ENCODE data around the gene ADAP1.

ADAP1 gene

DNA sequence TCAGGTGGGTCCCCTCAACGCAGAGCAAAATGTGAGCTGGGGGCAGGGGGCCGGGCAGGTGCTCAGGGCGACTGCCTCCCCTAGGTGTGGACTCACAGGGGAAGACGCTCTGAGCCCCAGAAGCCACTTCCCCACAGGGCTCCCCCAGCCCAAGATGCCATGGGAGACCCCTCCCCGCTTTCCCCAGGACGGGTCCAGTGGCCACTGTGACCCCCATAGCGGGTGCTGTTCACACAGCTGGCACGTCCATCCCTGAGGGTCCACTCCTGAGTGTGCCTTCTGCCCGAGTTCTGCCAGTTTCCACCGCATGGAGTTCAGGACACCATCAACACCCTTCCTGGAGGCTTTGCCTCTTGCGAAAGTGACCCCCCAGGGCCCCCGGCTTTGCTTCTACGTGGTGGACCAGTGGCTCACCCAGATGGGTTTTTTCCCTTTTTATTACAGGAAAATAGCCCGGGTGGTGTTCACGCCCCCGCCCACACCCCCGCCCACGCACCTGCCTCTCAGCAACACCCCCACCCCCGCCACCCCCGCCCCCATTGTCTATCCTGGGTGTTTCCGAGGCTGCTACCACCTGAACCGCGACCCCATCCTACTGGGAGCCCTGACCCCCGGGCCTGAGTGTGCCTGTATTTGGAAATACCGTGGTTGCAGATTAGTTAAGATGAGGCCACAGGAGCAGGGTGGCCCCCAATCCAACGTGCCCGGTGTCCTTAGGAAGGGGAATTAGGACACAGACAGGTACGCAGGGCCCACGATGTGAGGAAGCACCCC is 32.0 kb downstream of the ADAP1 start:
- DNase-seq (ENCODE audit: low read depth in 2 of 2), result peak in 1 of 2 donors; percentile 40

DNA sequence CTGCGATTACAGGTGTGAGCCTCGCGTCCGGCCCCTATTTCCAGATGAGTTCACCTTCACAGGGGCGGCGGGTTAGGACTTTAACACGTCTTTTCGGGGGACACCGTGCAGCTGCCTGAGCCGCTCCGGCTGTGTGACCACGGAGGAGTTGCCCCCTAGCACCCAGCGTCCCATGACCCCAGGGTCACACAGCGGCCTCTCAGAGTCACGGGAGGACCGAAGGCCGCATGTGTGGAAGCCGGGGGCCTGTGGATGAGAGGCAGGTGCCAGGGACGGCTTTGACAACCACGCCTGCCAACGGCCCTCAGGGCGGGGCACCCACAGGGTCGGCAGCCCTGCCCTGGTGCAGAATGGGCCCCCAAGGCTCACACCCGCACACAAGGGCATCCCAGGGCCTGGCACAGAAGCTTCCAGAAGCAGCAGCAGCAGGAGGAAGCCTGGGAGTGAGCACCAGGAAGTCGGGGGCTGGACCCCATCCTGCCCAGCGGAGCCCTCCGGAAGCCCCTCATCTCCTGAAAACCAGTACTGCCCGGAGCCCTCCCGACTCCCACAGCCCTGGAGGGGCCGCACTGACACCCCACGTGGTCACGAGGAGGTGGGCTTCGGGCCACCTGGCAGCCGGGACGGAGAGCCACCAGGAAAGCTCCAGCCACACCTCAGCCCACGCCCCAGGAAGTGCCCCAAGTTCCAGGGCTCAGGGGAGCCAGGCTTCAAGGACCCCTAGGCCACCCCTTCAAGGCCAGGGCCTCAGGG is 32.7 kb downstream of the ADAP1 start:
- DNase-seq (ENCODE audit: low read depth in 2 of 2), result no peak

DNA sequence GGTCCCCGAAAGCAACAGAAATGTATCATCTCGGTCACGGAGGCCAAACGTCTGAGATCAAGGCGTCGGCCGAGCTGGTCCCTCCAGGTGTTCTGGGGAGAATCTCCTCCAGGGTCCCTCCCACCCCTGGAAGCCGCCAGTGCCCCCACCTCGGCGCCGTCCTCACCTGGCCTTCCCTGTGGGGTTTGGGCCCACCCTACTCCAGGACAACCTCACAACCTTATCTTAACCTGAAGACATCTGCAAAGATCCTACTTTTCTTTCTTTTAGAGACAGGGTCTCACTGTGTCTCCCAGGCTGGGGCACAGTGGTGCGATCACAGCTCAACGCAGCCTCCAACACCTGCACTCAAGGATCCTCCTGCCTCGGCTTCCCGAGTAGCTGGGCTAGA is 33.4 kb downstream of the ADAP1 start:
- DNase-seq (ENCODE audit: low read depth in 2 of 2), result no peak

DNA sequence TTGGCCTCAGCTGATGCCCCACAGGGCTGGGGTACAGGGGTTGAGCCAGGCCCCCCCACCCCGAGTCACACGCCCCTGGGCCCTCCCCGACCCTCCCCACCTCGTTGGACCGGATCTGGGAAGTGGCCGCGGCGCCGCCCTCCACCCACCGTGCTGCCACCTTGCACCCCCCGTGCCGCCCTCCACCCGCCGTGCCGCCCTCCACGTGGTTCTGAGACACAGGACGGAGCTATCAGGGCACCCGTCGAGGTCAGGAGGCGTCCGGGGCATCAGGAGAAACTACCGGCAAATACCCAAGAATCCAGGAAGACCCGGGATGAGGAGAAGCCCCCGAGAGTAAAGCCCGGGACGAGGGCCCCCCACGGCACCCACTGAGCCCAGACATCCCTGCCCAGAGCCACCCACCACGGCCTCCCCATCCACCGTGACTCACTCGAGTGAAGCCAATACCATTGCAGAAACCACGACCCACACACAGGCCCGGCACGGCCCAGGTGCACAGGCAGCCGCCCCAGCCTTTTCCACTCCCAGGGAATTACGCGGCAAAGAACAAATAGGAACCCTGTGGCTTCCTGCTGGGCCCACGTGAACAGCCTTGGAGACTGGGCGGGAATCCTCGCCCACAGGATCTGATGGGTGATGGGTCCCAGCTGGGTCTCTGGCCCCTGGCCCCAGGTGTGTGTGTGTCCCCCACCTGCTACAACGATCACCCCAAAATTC is 34.0 kb downstream of the ADAP1 start:
- no peak for DNase-seq (ENCODE audit: low read depth in 2 of 2)

DNA sequence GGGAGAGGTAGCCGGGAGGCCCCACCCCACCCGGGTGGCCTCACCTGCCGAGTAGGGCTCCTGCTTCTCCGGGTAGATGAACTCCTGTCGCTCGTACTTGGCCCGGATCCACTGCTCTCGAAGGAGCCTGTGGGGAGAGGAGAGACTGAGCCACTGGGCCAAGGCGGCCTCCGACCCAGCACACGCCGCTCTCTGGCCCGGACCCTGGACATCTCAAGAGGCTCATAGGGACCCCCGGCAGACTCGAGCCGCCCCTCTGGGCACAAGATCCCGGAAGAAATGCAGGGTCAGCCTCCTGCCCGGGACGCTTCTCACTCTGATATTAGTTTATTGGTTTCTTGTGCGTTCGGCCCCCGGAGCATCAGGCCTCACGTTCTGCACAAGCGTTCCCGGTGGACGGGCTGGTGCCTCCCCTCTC is 34.5 kb downstream of the ADAP1 start:
- no peak for DNase-seq (ENCODE audit: low read depth in 2 of 2)

DNA sequence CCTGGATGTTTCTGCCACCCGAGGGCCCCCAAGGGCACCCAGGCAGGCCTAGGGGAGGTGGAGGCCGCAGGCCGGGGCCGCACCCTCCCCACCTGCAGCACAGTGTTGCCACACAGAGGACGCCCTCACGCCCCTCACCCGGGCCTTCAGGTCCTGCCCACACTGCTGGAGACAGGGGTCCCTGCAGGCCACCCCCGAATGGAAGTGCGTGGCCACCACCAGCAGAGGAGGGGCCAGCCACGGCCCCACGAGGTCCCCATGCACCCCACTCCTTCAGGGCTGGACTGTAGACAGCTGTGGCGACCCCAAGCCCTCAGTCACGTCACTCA is 35.4 kb downstream of the ADAP1 start:
- no peak for DNase-seq (ENCODE audit: low read depth in 2 of 2)

DNA sequence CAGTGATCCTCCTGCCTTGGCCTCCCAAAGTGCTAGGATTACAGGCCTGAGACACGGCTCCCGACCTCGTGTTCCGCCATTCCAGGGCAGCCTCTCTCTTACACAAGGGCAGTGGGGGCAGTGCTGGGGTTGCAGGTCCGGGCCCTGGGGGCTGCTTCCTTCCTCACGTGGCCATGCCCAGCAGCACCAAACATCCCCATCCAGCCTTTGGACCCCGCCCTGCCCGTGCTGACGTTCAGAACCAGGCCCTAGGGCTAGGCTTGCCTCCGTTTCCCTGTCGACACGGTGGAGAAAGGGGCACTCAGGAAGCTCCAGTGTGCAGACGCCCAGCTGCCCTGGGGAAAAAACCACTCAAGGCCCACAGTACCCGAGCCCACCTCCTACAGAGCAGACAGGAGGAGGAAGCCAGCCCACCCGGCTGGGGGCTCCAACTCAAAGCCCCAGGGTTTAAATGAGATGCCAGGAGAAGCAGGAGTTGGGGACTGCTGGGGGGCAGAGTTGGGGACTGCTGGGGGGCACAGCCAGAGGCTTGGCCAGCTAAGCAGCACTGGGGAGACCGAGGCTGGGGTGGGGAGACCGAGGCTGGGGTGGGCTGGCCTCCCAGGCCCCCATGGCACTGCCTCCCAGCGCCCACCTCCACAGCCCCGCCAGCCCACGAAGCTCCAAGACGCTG is 35.9 kb downstream of the ADAP1 start:
- no peak for DNase-seq (ENCODE audit: low read depth in 2 of 2)

DNA sequence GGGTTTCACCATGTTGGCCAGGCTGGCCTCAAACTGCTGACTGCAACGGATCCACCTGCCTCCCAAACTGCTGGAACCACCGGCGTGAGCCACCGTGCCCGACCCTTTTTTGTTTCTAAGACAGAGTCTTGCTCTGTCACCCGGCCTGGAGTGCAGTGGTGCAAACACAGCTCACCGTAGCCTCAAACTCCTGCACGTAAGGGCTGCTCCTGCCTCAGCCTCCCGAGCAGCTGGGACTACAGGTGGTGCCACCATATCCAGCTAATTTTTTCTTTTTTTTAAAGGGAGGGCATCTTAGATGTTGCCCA is 36.4 kb downstream of the ADAP1 start:
- no peak for DNase-seq (ENCODE audit: low read depth in 2 of 2)

DNA sequence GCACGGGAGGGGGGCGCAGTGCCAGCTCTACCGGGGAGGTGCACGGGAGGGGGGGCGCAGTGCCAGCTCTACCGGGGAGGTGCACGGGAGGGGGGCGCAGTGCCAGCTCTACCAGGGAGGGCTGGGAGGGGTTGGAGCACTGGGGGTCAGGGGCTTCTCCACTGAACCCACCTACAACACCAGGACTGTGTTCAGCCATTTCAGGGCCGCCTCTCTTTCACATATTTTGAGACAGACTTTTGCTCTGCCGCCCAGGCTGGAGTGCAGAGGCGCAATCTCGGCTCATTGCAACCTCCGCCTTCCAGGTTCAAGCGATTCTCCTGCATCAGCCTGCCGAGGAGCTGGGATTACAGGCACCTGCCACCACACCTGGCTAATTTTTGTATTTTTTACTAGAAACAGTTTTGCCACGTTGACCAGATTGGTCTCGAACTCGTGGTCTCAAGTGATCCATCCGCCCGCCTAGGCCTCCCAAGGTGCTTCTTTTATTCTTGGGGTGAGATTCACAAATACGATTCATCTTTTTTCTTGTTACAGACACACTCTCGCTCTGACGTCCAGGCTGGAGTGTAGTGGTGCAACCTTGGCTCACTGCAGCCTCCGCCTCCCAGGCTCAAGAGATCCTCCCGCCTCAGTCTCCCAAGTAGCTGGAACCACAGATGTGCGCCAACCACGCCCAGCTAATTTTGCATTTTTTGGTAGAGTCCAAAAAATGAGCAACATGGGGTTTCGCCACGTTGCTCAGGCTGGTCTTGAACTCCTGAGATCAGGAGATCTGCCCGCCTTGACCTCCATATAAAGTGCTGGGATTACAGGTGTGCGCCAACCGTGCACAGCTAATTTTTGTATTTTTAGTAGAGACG is 37.0 kb downstream of the ADAP1 start:
- no peak for DNase-seq (ENCODE audit: low read depth in 2 of 2)

DNA sequence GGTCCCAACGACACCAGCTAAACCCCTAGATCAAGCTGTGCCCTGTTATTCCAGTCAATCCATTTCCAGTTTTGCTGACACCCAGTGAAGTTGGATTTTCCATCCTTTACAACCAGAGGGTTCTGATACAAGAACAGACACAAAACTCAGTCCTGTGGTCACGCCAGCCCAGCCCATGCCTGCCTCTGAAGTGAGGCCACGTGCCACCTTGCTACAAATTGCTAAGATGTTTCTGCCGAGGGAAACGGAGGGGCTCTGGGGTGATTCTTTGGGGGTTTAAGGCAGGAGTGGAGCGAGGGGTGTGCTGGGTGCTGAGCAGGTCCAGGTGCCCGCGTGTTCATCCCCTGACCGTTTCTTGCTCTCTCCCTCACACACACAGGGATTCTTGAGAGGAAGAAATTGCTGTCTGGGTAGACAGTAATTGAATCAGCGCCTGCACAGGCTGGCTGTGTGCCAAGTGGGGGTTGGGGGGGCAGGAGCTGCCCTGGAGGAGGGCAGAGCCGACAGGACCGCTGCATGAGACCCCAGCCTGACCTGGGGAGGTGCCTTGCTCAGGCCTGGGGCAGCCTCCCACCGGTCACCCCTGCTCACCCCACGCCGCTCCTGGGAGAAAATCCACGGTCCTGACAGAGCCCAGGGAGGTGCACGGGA is 38.1 kb downstream of the ADAP1 start:
- no peak for DNase-seq (ENCODE audit: low read depth in 2 of 2)

DNA sequence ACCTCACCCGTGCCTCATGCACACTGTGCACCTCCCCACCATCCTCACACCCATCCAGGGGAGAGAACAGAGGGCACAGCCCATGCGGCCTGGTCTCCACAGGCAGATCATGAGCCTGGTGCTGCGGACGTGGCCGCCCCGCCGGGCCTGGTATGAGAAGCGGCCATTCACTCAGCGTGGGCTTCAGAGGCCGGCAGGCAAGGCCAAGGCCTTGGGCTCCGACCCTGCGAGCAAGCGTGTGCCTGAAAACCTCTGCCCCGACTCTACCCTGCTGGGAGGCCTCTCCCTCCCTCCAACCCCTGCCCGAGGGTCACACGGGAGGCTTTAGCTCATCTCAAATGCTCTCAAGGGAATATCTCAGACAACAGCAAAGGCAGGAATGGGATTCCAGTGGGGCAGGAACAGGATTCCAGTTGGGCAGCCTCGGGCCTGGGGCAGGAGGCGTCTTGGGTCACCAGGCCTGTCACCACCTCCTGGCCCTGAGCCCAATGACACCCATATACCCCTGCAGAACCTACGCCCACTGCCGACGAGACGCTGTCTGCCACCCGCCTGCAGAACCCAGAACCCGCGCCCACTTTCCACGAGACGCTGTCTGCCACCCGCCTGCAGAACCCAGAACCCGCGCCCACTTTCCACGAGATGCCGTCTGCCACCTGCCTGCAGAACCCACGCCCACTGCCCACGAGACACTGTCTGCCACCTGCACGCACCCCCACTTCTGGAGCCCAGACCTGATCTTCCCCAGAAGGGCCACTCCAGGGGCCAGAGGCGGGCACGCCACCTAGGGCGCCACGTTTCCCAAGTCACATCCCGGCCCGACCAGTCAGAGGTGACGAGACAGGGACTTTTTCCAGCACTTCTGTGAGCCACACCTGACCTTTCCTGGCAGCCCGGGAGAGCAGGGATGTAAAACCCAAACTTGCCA is 38.9 kb downstream of the ADAP1 start:
- DNase-seq (ENCODE audit: low read depth in 2 of 2), result no peak

DNA sequence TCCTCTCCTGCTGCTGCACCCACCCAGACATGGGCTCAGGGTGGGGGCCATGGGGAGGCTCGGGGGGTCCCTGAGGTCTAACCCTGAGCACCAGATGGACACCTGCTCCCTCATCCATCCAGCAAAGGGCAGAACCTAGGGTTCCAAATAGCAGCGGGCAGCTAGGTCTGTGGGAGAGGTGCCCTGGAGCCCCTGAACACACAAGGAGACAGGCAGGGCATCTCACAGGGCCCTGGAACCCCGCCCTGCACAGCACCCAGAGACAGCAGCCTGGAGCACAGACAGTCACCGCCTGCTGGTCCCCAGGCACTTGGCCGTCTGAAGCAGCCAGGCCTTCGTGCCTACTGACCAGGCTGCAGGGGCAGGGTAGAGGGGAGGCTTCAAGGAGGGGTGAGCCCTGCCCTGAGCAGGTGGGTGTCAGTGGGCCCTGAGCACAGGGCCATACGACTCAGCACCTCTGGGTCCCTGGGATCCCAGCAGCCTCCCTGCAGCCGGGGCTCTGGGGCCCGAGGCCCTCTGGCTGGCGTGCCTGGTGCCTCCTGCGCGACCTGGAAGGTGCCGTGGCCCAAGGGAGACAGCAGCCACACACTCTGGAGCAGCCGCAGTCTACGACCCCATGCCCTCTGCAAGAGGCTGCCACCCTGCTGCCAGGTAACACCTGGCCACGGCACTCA is 39.8 kb downstream of the ADAP1 start:
- DNase-seq (ENCODE audit: low read depth in 2 of 2), result no peak

DNA sequence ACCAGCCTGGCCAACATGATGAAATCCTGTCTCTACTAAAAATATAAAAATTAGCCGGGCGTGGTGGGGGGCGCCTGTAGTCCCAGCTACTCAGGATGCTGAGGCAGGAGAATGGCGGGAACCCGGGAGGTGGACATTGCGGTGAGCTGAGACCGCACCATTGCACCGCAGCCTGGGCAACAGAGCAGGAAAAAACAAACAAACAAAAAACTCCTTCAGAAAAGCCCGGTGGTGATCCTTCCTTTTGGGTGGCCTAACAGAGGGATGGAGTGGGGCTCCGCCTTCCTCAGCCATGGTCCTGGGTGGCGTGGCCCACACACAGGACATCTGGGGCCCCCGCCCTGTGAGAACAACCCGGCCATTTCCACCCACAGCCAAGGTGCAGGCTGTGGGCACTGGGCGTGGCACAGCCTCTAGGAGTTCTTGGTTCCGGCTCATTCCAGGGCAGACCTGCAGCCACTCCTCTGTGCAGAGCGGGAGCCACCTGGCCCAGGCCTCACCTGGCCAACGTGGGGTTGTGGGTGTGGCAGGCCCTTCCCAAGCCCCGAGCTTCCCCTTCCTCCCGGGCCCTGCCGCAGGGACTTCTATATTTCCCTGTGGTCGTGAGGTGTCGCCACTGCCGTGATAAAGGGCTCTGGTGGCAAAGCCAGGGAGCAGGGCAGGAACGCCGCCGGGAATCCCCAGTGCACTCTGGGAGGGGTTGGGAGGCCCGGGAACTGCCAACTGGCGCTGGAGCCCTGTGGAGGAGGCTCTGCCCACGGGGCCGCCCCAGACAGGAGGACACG is 40.6 kb downstream of the ADAP1 start:
- no peak for DNase-seq (ENCODE audit: low read depth in 2 of 2)

DNA sequence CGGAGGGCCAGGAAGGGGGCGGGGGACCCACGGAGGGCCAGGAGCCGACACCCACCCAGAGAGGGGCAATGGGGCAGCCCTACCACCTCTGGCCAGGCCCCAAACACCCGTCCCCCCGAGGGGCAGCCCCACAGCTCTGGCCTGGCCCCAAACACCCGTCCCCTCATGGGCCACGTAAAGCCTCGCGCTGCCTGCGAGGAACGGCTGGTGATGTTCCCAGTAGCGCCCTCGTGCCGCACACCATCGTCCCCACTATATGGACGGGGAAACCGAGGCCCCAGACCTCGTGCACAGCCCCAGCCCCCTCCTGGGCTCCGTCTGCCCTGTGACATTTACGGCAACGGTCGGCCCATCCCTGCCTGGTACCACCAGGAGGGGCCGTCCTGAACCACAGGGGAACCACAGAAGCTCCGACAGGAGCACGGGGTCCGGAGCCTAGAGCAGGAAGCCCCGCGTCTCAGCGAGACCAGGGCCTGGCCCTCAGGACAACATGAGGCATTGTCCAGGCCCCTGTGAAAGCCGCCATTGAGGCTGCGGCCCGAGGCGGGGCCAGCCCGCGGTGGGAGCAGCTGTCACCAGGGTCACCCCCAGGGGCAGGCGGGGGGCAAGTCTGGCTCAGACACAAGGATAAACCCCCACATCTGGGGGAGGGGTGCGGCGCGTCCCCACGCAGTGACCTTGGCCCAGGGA is 42.5 kb downstream of the ADAP1 start:
- DNase-seq (ENCODE audit: low read depth in 2 of 2), result no peak

DNA sequence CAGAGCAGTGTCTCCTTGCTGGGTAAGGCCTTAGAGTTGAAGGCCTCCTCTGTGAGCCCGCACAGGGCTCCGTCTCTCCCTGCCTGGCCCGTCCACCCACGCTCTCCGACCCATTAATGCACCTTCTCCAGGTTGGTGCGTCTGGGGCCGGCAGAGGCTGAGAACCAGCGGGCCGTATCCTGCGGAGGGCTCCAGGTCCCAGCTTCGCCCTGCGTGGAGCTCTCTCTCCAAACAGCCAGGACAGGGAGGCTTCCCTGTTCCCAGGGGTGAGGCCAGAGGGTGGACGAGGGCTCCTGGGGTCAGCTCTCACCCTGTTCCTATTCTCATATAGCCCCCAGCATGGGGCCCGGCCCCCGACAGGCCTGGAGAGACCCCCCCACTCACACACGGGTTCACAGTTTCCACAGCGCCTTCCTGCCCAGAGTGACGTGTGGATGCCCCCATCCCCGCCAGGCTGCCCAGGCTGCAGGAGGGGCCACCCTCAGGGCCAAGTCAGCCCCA is 43.5 kb downstream of the ADAP1 start:
- no peak for DNase-seq (ENCODE audit: low read depth in 2 of 2)

DNA sequence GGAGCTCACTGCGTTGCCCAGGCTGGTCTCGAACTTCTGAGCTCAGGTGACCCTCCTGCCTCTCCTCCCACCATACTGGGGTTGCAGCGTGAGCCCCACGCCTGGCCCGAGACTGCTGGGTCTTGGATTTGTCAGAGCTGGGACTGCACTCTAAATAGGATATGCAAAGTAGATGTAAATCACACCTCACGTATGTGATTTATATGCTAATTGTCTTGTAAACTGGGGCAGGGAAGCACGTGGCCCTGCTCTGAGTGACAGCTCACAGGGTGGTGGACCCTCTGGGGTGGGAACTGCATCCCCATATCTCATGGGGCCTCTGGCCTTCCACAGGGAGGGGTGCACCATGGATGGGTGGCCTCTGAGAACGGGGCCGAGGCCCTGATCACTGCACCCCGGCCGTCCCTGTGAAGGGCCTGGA is 44.0 kb downstream of the ADAP1 start:
- no peak for DNase-seq (ENCODE audit: low read depth in 2 of 2)

Measured in stimulated activated CD8-positive, alpha-beta memory T cell treated with anti-CD3 and anti-CD28 coated beads, Interleukin-7, amount 100 ng/mL, for 1 hour (primary cell).